Lung (tissue), 12 donors: ENCODE data around the gene IL17RD. TPM values are rescaled to one million over a fixed set of nuclear protein-coding genes. Genes with fewer than 3 reads are reported as not detected.

ENCODE experiments used
- ATAC-seq: fragments of 200-7000 bp; cut with Tn5 transposase; one replicate; pipeline ENCODE4 v1.9.1; 2020; ENCODE audit warnings: moderate number of reproducible peaks; ENCODE audit not compliant: insufficient read depth, low FRiP score
- DNase-seq, 3 donors: peaks; one replicate each; pipeline ENCODE4 v3.0.0-alpha.2; 2013 to 2017
- H3K27ac ChIP-seq, 2 donors: one replicate each; pipeline ENCODE4 v1.5.1; 2013; ENCODE audit warnings: mild to moderate bottlenecking in 2 of 2, moderate library complexity in 2 of 2, control low read depth in 1 of 2, inconsistent platforms in 1 of 2, low read depth in 1 of 2, low read length in 1 of 2
- H3K27me3 ChIP-seq, 3 donors: one replicate each; pipeline ENCODE4 v1.5.1; 2013; ENCODE audit warnings: low read length in 2 of 3; ENCODE audit not compliant: control insufficient read depth in 3 of 3, insufficient read depth in 3 of 3
- H3K36me3 ChIP-seq, 4 donors: one replicate each; pipeline ENCODE4 v1.5.1; 2013; ENCODE audit warnings: low read length in 4 of 4, mild to moderate bottlenecking in 1 of 4, moderate library complexity in 1 of 4; ENCODE audit not compliant: control insufficient read depth in 4 of 4, insufficient read depth in 4 of 4
- H3K4me1 ChIP-seq, 5 donors: one replicate each; pipeline ENCODE4 v1.5.1; 2013; ENCODE audit warnings: low read length in 5 of 5, mild to moderate bottlenecking in 2 of 5, moderate library complexity in 1 of 5; ENCODE audit not compliant: control insufficient read depth in 5 of 5, insufficient read depth in 5 of 5
- H3K4me3 ChIP-seq: one replicate; pipeline ENCODE4 v1.5.1; 2013; ENCODE audit warnings: mild to moderate bottlenecking, control low read depth, moderate library complexity
- H3K9ac ChIP-seq, 2 donors: one replicate each; pipeline ENCODE4 v1.5.1; 2013; ENCODE audit warnings: low read length in 2 of 2, control low read depth in 1 of 2; ENCODE audit not compliant: insufficient read depth in 1 of 2
- H3K9me3 ChIP-seq, 4 donors: one replicate each; pipeline ENCODE4 v1.5.1; 2013; ENCODE audit warnings: low read length in 3 of 4, mild to moderate bottlenecking in 1 of 4, moderate library complexity in 1 of 4; ENCODE audit not compliant: control insufficient read depth in 4 of 4, insufficient read depth in 3 of 4
- WGBS, 2 donors: extraction: QIAGEN DNeasy Blood & Tissue Kit; methylation state at CpG; one replicate each; pipeline ENCODE4 v1.1.7; 2013; 5-methylcytosine and 5-hydroxymethylcytosine counted together
- polyA plus RNA-seq, 2 donors: library from polyadenylated mRNA; stranded (reverse); fragments of 200-250 nt; gene quantifications; one replicate each; pipeline ENCODE4 v1.2.1, GENCODE V29; 2013
- total RNA-seq, 2 donors: library from RNA; depleted of rRNA in 1 of 2; stranded (reverse); fragments of >200 nt in 1 of 2; gene quantifications; one replicate each; pipeline ENCODE4 v1.2.1, GENCODE V29; 2014 to 2021
- TF ChIP-seq, protein P1 (sequence below): IDR thresholded peaks from 2 replicates; pipeline ENCODE4 v1.5.1; 2012; ENCODE audit warnings: mild to moderate bottlenecking; ENCODE audit errors: control extremely low read depth, extremely low read depth
- donor health status: control.
- donor health status: control.
- donor health status: Bipolar disorder and iron deficiency.
- donor health status: healthy.
- donor health status: DM: yes; HTN: yes; CAD: no.

The IL17RD gene
- total and polyA plus RNA-seq, 4 donors: 0.22 to 4.8 (median 1.1) TPM

DNA sequence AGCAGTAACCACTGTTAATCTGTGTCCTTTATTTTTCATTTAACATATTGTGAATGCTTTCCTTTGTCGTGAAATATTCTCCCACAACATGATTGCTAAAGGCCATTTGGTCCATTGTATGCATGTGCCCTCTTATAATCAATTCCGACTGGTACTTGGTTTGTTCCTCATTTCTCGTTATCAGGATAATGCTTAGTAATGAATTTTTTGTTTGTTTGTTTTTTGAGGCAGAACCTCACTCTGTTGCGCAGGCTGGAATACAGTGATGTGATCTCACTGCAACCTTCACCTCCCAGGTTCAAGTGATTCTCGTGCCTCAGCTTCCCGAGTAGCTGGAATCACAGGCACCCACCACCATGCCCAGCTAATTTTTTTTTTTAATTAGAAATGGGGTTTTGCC, 82.7 kb downstream of the IL17RD start:
- peaks cover 0 to 4% (median 0%) of the 10 kb centered on the region in 5 donors for H3K4me1 ChIP-seq
- WGBS, 2 donors: 86 to 91% methylated on average over 6 of the region's 6 CpGs
- no peak overlapping the region for H3K4me3 ChIP-seq
- no peak overlapping the region for H3K27ac ChIP-seq
- TF ChIP-seq, protein P1, sequence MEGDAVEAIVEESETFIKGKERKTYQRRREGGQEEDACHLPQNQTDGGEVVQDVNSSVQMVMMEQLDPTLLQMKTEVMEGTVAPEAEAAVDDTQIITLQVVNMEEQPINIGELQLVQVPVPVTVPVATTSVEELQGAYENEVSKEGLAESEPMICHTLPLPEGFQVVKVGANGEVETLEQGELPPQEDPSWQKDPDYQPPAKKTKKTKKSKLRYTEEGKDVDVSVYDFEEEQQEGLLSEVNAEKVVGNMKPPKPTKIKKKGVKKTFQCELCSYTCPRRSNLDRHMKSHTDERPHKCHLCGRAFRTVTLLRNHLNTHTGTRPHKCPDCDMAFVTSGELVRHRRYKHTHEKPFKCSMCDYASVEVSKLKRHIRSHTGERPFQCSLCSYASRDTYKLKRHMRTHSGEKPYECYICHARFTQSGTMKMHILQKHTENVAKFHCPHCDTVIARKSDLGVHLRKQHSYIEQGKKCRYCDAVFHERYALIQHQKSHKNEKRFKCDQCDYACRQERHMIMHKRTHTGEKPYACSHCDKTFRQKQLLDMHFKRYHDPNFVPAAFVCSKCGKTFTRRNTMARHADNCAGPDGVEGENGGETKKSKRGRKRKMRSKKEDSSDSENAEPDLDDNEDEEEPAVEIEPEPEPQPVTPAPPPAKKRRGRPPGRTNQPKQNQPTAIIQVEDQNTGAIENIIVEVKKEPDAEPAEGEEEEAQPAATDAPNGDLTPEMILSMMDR: no peak
- H3K36me3 ChIP-seq: no peaks in the 10 kb centered on the region
- H3K9me3 ChIP-seq: no peaks in the 10 kb centered on the region
- DNase-seq (no peak), ATAC-seq (no peak)
- H3K9ac ChIP-seq: no peak overlapping the region
- H3K27me3 ChIP-seq: peaks cover 0 to 6% (median 2%) of the 10 kb centered on the region in 3 donors

GRCh38 chr3:57081173-57081572, 84.0 kb downstream of the IL17RD start:
- WGBS, 2 donors: 47 to 70% methylated on average over 3 of the region's 3 CpGs
- Histone ChIP-seq H3K9me3 (no peaks in the 10 kb centered on the region), H3K4me3 (no peak overlapping the region), H3K36me3 (no peaks in the 10 kb centered on the region), H3K27ac (no peak overlapping the region), H3K27me3 (peaks cover 0 to 10% (median 3%) of the 10 kb centered on the region in 3 donors), H3K9ac (no peak overlapping the region), H3K4me1 (peaks cover 0 to 4% (median 0%) of the 10 kb centered on the region in 5 donors)
- TF ChIP-seq, protein P1: no peak
- ATAC-seq (no peak), DNase-seq (no peak)

DNA sequence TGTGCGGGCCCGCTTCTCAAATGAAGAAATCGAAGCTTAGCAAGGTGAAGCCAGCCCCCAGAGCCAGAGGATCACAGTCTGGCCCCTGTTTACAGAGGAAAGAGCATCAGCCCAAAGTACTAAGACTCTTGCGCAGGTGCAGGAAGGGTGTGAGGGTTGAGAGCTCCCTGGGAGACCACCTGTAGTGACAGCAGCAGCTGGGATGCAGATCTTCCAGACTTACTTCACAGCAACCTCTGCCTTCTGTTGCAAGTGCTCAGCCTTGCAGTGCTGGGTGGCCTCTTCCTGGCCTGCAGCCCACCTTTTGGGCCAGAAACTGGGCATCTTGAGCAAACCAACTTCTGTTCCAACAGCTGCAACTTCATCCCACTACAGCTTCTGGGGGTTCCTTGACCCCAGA, 85.0 kb downstream of the IL17RD start:
- Histone ChIP-seq H3K27me3 (peaks cover 0 to 10% (median 3%) of the 10 kb centered on the region in 3 donors), H3K4me3 (no peak overlapping the region), H3K36me3 (no peaks in the 10 kb centered on the region), H3K9me3 (no peaks in the 10 kb centered on the region), H3K4me1 (peaks cover 0 to 4% (median 0%) of the 10 kb centered on the region in 5 donors), H3K9ac (no peak overlapping the region), H3K27ac (no peak overlapping the region)
- DNase-seq (no peak), ATAC-seq (no peak)
- 96 to 100% methylated on average over 4 of the region's 4 CpGs for WGBS, 2 donors
- TF ChIP-seq, protein P1: no peak

GRCh38 chr3:57079474-57079831, 85.7 kb downstream of the IL17RD start:
- ATAC-seq (no peak), DNase-seq (no peak)
- no peak overlapping the region for H3K27ac ChIP-seq
- peaks cover 0 to 4% (median 0%) of the 10 kb centered on the region in 5 donors for H3K4me1 ChIP-seq
- 12 to 22% methylated on average over 24 to 25 of the region's 25 CpGs for WGBS, 2 donors
- H3K9ac ChIP-seq: no peak overlapping the region
- no peaks in the 10 kb centered on the region for H3K36me3 ChIP-seq
- TF ChIP-seq, protein P1: no peak
- no peak overlapping the region for H3K4me3 ChIP-seq
- H3K27me3 ChIP-seq: peaks cover 0 to 10% (median 3%) of the 10 kb centered on the region in 3 donors
- H3K9me3 ChIP-seq: no peaks in the 10 kb centered on the region
